BE2C (cell line): ENCODE data around the gene DCTD.

ENCODE experiments used
- DNase-seq: peaks from one replicate; pipeline ENCODE4 v3.0.0-alpha.2; 2020
- H3K27me3 ChIP-seq: fragments of 250-450 bp; sonication (Bioruptor Pico); 2 replicates; pipeline ENCODE4 v1.5.1; 2020; ENCODE audit warnings: mild to moderate bottlenecking
- H3K36me3 ChIP-seq: fragments of 250-450 bp; sonication (Bioruptor Pico); 2 replicates; pipeline ENCODE4 v1.5.1; 2020; ENCODE audit warnings: mild to moderate bottlenecking
- H3K4me1 ChIP-seq: fragments of 250-450 bp; sonication (Bioruptor Pico); 2 replicates; pipeline ENCODE4 v1.5.1; 2020
- H3K4me3 ChIP-seq: 2 replicates; pipeline ENCODE4 v1.5.1; 2011; ENCODE audit warnings: low read depth, low read length
- H3K9me3 ChIP-seq: fragments of 250-450 bp; sonication (Bioruptor Pico); 2 replicates; pipeline ENCODE4 v1.5.1; 2020
- TF ChIP-seq, protein P1 (sequence below): IDR thresholded peaks from 2 replicates; pipeline ENCODE4 v1.5.1; 2012; ENCODE audit warnings: mild to moderate bottlenecking, low read depth, low read length

DCTD gene

DNA sequence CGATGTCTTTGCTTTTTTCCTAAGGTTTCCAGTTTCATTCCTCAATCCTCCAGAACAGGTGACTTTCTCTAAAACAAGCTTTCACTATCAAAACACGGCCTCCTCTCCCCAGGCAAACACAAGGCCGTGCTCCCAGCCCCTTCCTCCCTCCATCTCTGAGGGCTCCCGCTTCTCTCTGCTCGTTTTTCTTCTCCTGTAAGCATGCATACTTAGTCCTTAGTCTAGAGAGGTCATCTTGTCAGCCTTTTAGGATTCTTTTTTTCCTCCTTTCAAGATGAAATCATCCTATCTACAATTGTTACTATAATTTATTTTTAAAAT is 18.7 kb downstream of the DCTD start:
- Histone ChIP-seq H3K27me3 (no peaks in the 10 kb centered on the region), H3K4me3 (no peak overlapping the region), H3K9me3 (no peaks in the 10 kb centered on the region), H3K36me3 (peaks cover 24% of the 10 kb centered on the region), H3K4me1 (no peaks in the 10 kb centered on the region)
- DNase-seq, result no peak
- TF ChIP-seq, protein P1, sequence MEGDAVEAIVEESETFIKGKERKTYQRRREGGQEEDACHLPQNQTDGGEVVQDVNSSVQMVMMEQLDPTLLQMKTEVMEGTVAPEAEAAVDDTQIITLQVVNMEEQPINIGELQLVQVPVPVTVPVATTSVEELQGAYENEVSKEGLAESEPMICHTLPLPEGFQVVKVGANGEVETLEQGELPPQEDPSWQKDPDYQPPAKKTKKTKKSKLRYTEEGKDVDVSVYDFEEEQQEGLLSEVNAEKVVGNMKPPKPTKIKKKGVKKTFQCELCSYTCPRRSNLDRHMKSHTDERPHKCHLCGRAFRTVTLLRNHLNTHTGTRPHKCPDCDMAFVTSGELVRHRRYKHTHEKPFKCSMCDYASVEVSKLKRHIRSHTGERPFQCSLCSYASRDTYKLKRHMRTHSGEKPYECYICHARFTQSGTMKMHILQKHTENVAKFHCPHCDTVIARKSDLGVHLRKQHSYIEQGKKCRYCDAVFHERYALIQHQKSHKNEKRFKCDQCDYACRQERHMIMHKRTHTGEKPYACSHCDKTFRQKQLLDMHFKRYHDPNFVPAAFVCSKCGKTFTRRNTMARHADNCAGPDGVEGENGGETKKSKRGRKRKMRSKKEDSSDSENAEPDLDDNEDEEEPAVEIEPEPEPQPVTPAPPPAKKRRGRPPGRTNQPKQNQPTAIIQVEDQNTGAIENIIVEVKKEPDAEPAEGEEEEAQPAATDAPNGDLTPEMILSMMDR, result no peak

DNA sequence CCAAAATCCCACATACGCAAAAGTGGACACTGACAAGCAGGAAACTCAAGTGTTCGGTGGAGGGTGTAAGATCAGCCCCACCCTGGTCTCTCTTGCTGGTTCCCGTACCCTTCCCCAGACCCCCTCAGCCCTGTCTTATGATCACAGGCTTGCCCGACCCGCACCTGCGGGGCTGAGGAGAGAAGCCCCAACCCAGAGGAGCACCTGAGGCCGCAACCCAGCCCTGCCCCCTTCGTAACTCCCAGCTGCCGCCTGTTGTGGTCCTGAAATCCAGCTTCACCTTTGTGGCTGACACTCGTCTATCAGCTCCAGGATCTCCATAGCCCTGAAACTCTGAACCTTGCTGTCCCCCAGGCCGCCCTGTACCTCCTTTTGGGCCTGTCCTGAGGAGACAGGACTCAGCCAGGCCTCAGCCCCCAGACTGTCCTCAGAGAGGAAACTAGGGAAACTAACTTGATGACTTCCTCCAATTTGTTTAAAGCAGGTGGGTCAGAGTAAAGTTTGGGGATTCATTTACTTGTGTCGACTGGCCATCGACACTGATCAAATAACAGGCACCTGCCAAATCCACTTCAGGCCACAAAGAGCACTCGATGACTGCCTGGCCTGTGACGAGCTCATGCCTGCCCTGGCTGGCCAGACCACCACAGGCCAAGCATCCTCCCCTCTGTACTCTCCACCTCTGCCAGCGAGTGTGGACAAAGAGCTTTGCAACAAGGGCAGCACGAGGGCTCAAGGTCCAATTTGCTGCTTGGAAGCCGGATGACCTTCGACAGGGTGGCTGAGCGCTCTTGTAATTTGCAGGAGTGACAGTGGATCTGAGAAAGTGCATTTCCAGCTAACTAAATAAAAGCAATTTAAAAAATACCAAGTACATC is 19.3 kb downstream of the DCTD start:
- TF ChIP-seq, protein P1, result no peak
- no peaks in the 10 kb centered on the region for H3K9me3 ChIP-seq
- no peaks in the 10 kb centered on the region for H3K27me3 ChIP-seq
- no peak for DNase-seq
- no peaks in the 10 kb centered on the region for H3K4me1 ChIP-seq
- no peak overlapping the region for H3K4me3 ChIP-seq
- peaks cover 19% of the 10 kb centered on the region for H3K36me3 ChIP-seq

- DNase-seq, result no peak
- TF ChIP-seq, protein P1, result no peak
- peaks cover 18% of the 10 kb centered on the region for H3K36me3 ChIP-seq
- no peaks in the 10 kb centered on the region for H3K27me3 ChIP-seq
- no peak overlapping the region for H3K4me3 ChIP-seq
- H3K4me1 ChIP-seq, result no peaks in the 10 kb centered on the region
- no peaks in the 10 kb centered on the region for H3K9me3 ChIP-seq
These were observed 20.8 kb downstream of the DCTD start for GRCh38 chr4:182896421-182896820.

DNA sequence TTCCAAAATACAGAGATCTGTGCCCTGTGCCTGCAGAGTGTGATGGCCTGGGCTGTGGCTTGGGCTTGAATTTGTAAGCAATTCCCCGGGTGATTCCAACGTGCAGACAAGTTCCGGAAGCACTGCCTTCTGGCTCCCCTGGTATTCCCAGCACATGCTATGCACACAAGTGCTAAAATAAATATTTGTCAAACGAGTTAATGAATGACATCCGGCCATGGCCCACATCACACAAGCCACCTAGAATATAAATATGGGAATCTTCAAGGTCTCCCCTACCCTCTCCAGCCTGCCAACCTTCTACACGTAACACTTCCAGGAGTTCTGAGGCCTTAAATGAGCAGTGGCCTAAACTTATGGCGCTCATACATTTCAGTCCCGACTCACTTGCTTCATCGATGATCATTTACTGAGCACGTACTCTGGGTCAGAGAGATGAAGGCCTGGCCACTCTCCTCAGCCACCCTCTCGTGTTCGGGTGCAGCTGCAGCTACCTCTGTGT is 21.3 kb downstream of the DCTD start:
- Histone ChIP-seq H3K4me1 (no peaks in the 10 kb centered on the region), H3K27me3 (no peaks in the 10 kb centered on the region), H3K4me3 (no peak overlapping the region), H3K36me3 (peaks cover 23% of the 10 kb centered on the region), H3K9me3 (no peaks in the 10 kb centered on the region)
- TF ChIP-seq, protein P1, result no peak
- DNase-seq, result no peak

GRCh38 chr4:182894681-182895275 is 22.4 kb downstream of the DCTD start:
- TF ChIP-seq, protein P1, result no peak
- Histone ChIP-seq H3K9me3 (no peaks in the 10 kb centered on the region), H3K36me3 (peaks cover 31% of the 10 kb centered on the region), H3K4me1 (no peaks in the 10 kb centered on the region), H3K27me3 (no peaks in the 10 kb centered on the region), H3K4me3 (no peak overlapping the region)
- DNase-seq, result no peak
